ENCODE results near the gene CDA. TPM values are rescaled to one million over a fixed set of nuclear protein-coding genes. Genes with fewer than 3 reads are reported as not detected.

CDA gene
- total and polyA plus RNA-seq, 9 of the 15 experiments (the other 6 are each of a cell fraction or from before 2014, with no cell fraction given): not detected

GRCh38 chr1:20574686-20575540 lies 14.0 kb upstream of the CDA start (continued):
- TF ChIP-seq PKNOX1 (IDR thresholded peaks at IDR 0.05) (peak; percentile 82), HBP1 (CRISPR knock-in tag; IDR thresholded peaks at IDR 0.05) (no peak), ZNF699 (CRISPR knock-in tag; IDR thresholded peaks at IDR 0.05; ENCODE audit: insufficient replicate concordance) (no peak), DPF2 (IDR thresholded peaks at IDR 0.05) (0 out of 2 replicates have a peak, but pooled peaks have one; percentile 37), SAFB2 (IDR thresholded peaks at IDR 0.05; ENCODE audit: borderline replicate concordance, low read depth, low read length, severe bottlenecking) (no peak), NFE2 (IDR thresholded peaks at IDR 0.05; ENCODE audit: low read depth) (no peak), PYGO2 (tag; IDR thresholded peaks at IDR 0.05) (no peak), SMAD4 (CRISPR knock-in tag; conservative IDR thresholded peaks at IDR 0.05) (no peak), TCFL5 (CRISPR knock-in tag; conservative IDR thresholded peaks at IDR 0.05) (no peak), TAL1 (IDR thresholded peaks at IDR 0.05) (no peak), CREB1 (IDR thresholded peaks at IDR 0.05) (no peak), CREB1 (CRISPR knock-in tag; IDR thresholded peaks at IDR 0.05) (no peak), POLR2A (conservative IDR thresholded peaks at IDR 0.05) (no peak), POLR2H (tag; IDR thresholded peaks at IDR 0.05; ENCODE audit: low read depth) (no peak), CXXC5 (CRISPR knock-in tag; IDR thresholded peaks at IDR 0.05) (peak; percentile 70), PURB (CRISPR knock-in tag; IDR thresholded peaks at IDR 0.05; ENCODE audit: low read depth) (no peak), RBM17 (IDR thresholded peaks at IDR 0.05; ENCODE audit: borderline replicate concordance, low read depth, low read length) (no peak), ETS2 (tag; IDR thresholded peaks at IDR 0.05; ENCODE audit: borderline replicate concordance, poor library complexity, severe bottlenecking) (no peak), TOE1 (IDR thresholded peaks at IDR 0.05; ENCODE audit: borderline replicate concordance) (no peak), TOE1 (CRISPR knock-in tag; IDR thresholded peaks at IDR 0.05; ENCODE audit: borderline replicate concordance, low read depth) (no peak), NFXL1 (CRISPR knock-in tag; IDR thresholded peaks at IDR 0.05) (no peak), GATAD2B (IDR thresholded peaks at IDR 0.05; ENCODE audit: borderline replicate concordance) (no peak), NFIC (IDR thresholded peaks at IDR 0.05) (peak; percentile 97), CSDE1 (IDR thresholded peaks at IDR 0.05) (no peak), PHF21A (IDR thresholded peaks at IDR 0.05; ENCODE audit: borderline replicate concordance, low read depth) (no peak), SIX5 (IDR thresholded peaks at IDR 0.05; ENCODE audit: borderline replicate concordance in 1 of 2, insufficient read depth in 1 of 2, low read depth in 1 of 2, low read length in 2 of 2) (no peak)
